AG04450 (cell line): ENCODE data around the gene BRD4. TPM values are rescaled to one million over a fixed set of nuclear protein-coding genes. Genes with fewer than 3 reads are reported as not detected.
"Not testable (repeated sequence)": the region's sequence is repeated elsewhere in the genome, so short reads cannot be mapped to it uniquely, and the experiment has no call there.

Source experiments
- CTCF ChIA-PET: fragments of 300-600, 350-600 bp; formaldehyde crosslinking; extraction: SDS; loops from one replicate; lab custom pipeline; 2022; ENCODE audit warnings: antibody characterized with exemption, inconsistent platforms; lab: Charles Lee
- POLR2A ChIA-PET: fragments of 350-600 bp; formaldehyde crosslinking; extraction: SDS; loops from one replicate; lab custom pipeline; 2021; ENCODE audit warnings: antibody characterized with exemption, inconsistent platforms; lab: Yijun Ruan, JAX
- DNase-seq: peaks from one replicate; pipeline ENCODE4 v3.0.0-alpha.2; 2011; ENCODE audit warnings: low read depth, low spot score
- H3K27ac ChIP-seq: one replicate; pipeline ENCODE4 v1.5.1; 2012; ENCODE audit warnings: low read depth, low read length, control low read depth
- H3K27me3 ChIP-seq: one replicate; pipeline ENCODE4 v1.6.0; 2012; ENCODE audit warnings: low read length; ENCODE audit not compliant: control insufficient read depth, insufficient read depth
- H3K4me3 ChIP-seq: 2 replicates; pipeline ENCODE4 v1.5.1; 2011; ENCODE audit warnings: mild to moderate bottlenecking, low read depth, low read length, control low read depth
- H3K9me3 ChIP-seq: 2 replicates; pipeline ENCODE4 v1.5.1; 2012; ENCODE audit warnings: low read length; ENCODE audit not compliant: control insufficient read depth, insufficient read depth
- polyA plus RNA-seq: library from polyadenylated mRNA; depleted of rRNA; stranded (reverse); fragments of >200 nt; gene quantifications from 2 replicates; pipeline ENCODE4 v1.2.3, GENCODE V29; 2011
- TF ChIP-seq, protein P1 (sequence below): IDR thresholded peaks from 2 replicates; pipeline ENCODE4 v1.5.1; 2011; ENCODE audit warnings: low read depth, low read length, control low read depth, inconsistent platforms

Gene BRD4
- polyA plus RNA-seq, 1 experiment, result 7.8 TPM

- H3K27me3 ChIP-seq, H3K27ac ChIP-seq, H3K4me3 ChIP-seq, H3K9me3 ChIP-seq, DNase-seq: not testable (repeated sequence)
- POLR2A ChIA-PET, result interaction anchor here (0.6 kb wide), 1 partner anchor 37 kb away, joined by 3 read pairs; no protein-coding TSS in a partner anchor
- CTCF ChIA-PET, result interaction anchor here (0.8 to 2.0 kb wide), 2 partner anchors 182 to 268 kb away, joined by 4 to 5 read pairs; no protein-coding TSS in a partner anchor
Observed at GRCh38 chr19:15360015-15360414, 27.7 kb upstream of the BRD4 start.

DNA sequence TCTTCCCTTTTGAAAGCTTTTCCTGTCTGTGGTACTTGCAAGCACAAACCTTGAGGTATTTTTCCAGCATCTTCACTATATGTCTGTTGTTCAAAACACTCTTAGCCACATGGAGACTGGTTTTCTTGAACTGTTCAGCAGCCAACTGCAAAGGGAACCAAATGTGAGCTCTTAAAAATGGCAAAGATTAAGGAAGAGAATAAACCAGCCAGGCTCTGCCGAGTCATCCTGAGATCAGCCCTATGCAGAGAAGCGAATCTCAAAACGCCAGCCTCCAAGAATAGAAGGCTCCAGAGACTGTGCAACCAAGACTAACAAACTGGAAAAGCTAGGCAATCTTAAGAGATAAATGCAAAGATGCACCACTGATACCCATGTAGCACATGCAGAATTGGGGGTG, 26.6 kb upstream of the BRD4 start:
- DNase-seq, result no peak
- Histone ChIP-seq H3K9me3 (no peaks in the 10 kb centered on the region), H3K4me3 (no peak overlapping the region), H3K27ac (peak overlapping the region; percentile 3), H3K27me3 (no peaks in the 10 kb centered on the region)
- TF ChIP-seq, protein P1, sequence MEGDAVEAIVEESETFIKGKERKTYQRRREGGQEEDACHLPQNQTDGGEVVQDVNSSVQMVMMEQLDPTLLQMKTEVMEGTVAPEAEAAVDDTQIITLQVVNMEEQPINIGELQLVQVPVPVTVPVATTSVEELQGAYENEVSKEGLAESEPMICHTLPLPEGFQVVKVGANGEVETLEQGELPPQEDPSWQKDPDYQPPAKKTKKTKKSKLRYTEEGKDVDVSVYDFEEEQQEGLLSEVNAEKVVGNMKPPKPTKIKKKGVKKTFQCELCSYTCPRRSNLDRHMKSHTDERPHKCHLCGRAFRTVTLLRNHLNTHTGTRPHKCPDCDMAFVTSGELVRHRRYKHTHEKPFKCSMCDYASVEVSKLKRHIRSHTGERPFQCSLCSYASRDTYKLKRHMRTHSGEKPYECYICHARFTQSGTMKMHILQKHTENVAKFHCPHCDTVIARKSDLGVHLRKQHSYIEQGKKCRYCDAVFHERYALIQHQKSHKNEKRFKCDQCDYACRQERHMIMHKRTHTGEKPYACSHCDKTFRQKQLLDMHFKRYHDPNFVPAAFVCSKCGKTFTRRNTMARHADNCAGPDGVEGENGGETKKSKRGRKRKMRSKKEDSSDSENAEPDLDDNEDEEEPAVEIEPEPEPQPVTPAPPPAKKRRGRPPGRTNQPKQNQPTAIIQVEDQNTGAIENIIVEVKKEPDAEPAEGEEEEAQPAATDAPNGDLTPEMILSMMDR, result no peak
- POLR2A ChIA-PET, result no interaction called here
- CTCF ChIA-PET, result interaction anchor here (0.8 kb wide), 1 partner anchor 267 kb away, joined by 5 read pairs; no protein-coding TSS in a partner anchor

DNA sequence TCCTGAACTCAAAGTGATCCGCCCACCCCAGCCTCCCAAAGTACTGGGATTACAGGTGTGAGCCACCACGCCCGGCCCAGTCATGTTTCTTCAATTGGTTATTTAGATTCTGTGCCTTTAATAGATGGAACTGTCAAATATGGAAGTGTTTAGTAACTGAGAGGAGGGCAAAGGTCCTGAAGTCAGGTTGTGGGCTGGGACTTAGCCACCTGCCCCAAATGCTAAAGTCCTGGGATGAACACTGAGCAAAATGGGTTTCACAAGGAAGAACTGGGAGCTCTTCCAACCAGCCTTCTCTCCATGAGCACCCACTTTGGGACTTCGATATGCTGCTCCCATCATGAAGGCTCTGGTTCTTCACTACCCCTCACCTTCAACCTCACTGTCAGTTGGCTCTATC, 25.6 kb upstream of the BRD4 start:
- H3K27ac ChIP-seq, result no peak overlapping the region
- ChIA-PET POLR2A (interaction anchor here (0.6 to 0.7 kb wide), 3 partner anchors 17 to 718 kb away, joined by 3 to 10 read pairs (median 4); a partner anchor contains a TSS), CTCF (no interaction called here)
- no peak overlapping the region for H3K4me3 ChIP-seq
- H3K27me3 ChIP-seq, result no peaks in the 10 kb centered on the region
- no peak for DNase-seq
- TF ChIP-seq, protein P1, result no peak
- H3K9me3 ChIP-seq, result no peaks in the 10 kb centered on the region

- DNase-seq, result no peak
- CTCF ChIA-PET, result interaction anchor here (0.5 kb wide), 1 partner anchor 182 kb away, joined by 9 read pairs; no protein-coding TSS in a partner anchor
Observed at GRCh38 chr19:15354566-15355296, 22.4 kb upstream of the BRD4 start.

GRCh38 chr19:15353908-15354307, 21.6 kb upstream of the BRD4 start:
- Histone ChIP-seq H3K27me3 (no peaks in the 10 kb centered on the region), H3K4me3 (no peak overlapping the region), H3K9me3 (no peaks in the 10 kb centered on the region), H3K27ac (no peak overlapping the region)
- no peak for DNase-seq
- ChIA-PET CTCF (no interaction called here), POLR2A (no interaction called here)
- TF ChIP-seq, protein P1, result no peak

More at GRCh38 chr19:15354566-15355296, 22.4 kb upstream of the BRD4 start:
- POLR2A ChIA-PET, result no interaction called here
- Histone ChIP-seq H3K9me3 (no peaks in the 10 kb centered on the region), H3K27ac (no peak overlapping the region), H3K27me3 (no peaks in the 10 kb centered on the region), H3K4me3 (no peak overlapping the region)
- TF ChIP-seq, protein P1, result no peak

GRCh38 chr19:15352535-15352934, 20.2 kb upstream of the BRD4 start:
- POLR2A ChIA-PET, result not testable (repeated sequence)

DNA sequence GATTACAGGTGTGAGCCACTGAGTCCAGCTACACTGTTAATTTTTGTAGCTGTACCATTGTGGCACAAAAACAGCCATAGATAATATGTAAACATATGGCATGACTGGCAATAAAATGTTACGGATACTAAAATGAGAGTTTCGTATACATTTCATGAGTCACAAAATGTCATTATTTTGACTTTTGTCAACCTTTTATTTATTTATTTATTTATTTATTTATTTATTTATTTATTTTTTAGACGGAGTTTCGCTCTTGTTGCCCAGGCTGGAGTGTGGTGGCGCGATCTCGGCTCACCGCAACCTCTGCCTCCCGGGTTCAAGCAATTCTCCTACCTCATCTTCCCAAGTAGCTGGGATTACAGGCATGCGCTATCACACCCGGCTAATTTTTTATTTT, 9.0 kb upstream of the BRD4 start:
- H3K27ac ChIP-seq, H3K9me3 ChIP-seq, H3K4me3 ChIP-seq, DNase-seq, H3K27me3 ChIP-seq, CTCF ChIA-PET: not testable (repeated sequence)
- POLR2A ChIA-PET, result interaction anchor here (0.6 to 0.7 kb wide), 2 partner anchors 16 to 17 kb away, joined by 3 read pairs; no protein-coding TSS in a partner anchor

More at GRCh38 chr19:15352535-15352934, 20.2 kb upstream of the BRD4 start:
- H3K27me3 ChIP-seq, H3K27ac ChIP-seq, CTCF ChIA-PET, DNase-seq, H3K4me3 ChIP-seq, H3K9me3 ChIP-seq: not testable (repeated sequence)
